ENCODE results near the gene LRRIQ4.

LRRIQ4 gene

GRCh38 chr3:169764882-169765612 is 47.6 kb upstream of the LRRIQ4 start, which contains the start of gene TERC:
TSS of gene TERC (minus strand) at chr3:169765060.
- Histone ChIP-seq H3K36me3 (ENCODE audit: control insufficient read depth in 2 of 2, insufficient read depth in 1 of 2, low read length in 2 of 2) (no peaks in the 10 kb centered on the region), H3K4me1 (ENCODE audit: control insufficient read depth, insufficient read depth, low read length) (no peaks in the 10 kb centered on the region), H3K4me3 (ENCODE audit: low read depth, low read length) (peak within 1 kb of the TSS; percentile 60), H3K9me3 (ENCODE audit: control insufficient read depth, insufficient read depth, low read depth, low read length) (no peaks in the 10 kb centered on the region), H3K27ac (ENCODE audit: extremely low read depth, low read depth, low read length) (peak within 1 kb of the TSS; percentile 74)
- ChIA-PET POLR2A (interaction anchor here (0.6 to 1.1 kb wide), 4 partner anchors 96 to 1671 kb away, joined by 3 to 4 read pairs (median 4); no protein-coding TSS in a partner anchor), CTCF (no interaction called here)
- TF ChIP-seq ZNF621 (tag by site-specific recombination; IDR thresholded peaks at IDR 0.05) (no peak), SP7 (tag by site-specific recombination; IDR thresholded peaks at IDR 0.05) (0 out of 2 replicates have a peak, but pooled peaks have one; percentile 32), ZNF521 (tag by site-specific recombination; IDR thresholded peaks at IDR 0.05) (no peak), ZEB2 (tag by site-specific recombination; IDR thresholded peaks at IDR 0.05) (no peak), SCRT2 (tag by site-specific recombination; IDR thresholded peaks at IDR 0.05) (no peak), ZNF391 (tag by site-specific recombination; IDR thresholded peaks at IDR 0.05; ENCODE audit: borderline replicate concordance, low read depth) (no peak), FEZF1 (tag by site-specific recombination; IDR thresholded peaks at IDR 0.05) (no peak), YY1 (tag by site-specific recombination; IDR thresholded peaks at IDR 0.05) (peak; percentile 54; the same call in 1 of the 2 replicates), ZNF654 (tag by site-specific recombination; IDR thresholded peaks at IDR 0.05; ENCODE audit: low read depth) (no peak), GLIS1 (tag by site-specific recombination; IDR thresholded peaks at IDR 0.05) (no peak), ZSCAN30 (tag by site-specific recombination; IDR thresholded peaks at IDR 0.05) (0 out of 2 replicates have a peak, but pooled peaks have one; percentile 33), ZBTB8A (tag by site-specific recombination; IDR thresholded peaks at IDR 0.05) (peak; percentile 56), ZNF514 (tag by site-specific recombination; IDR thresholded peaks at IDR 0.05) (no peak), ZNF610 (tag by site-specific recombination; IDR thresholded peaks at IDR 0.05; ENCODE audit: borderline replicate concordance) (no peak), HOXC10 (CRISPR knock-in tag; IDR thresholded peaks at IDR 0.05) (no peak), ZNF843 (tag by site-specific recombination; IDR thresholded peaks at IDR 0.05) (no peak), ZFP69B (tag by site-specific recombination; IDR thresholded peaks at IDR 0.05) (no peak), MZF1 (tag by site-specific recombination; IDR thresholded peaks at IDR 0.05; ENCODE audit: borderline replicate concordance) (no peak), ZNF747 (tag by site-specific recombination; IDR thresholded peaks at IDR 0.05) (no peak), ZNF792 (tag by site-specific recombination; IDR thresholded peaks at IDR 0.05) (no peak), KLF10 (tag by site-specific recombination; IDR thresholded peaks at IDR 0.05) (no peak), ZNF26 (tag by site-specific recombination; IDR thresholded peaks at IDR 0.05) (no peak), ZNF132 (tag by site-specific recombination; IDR thresholded peaks at IDR 0.05; ENCODE audit: borderline replicate concordance) (no peak), GLI2 (tag by site-specific recombination; IDR thresholded peaks at IDR 0.05; ENCODE audit: borderline replicate concordance, low read depth) (no peak), ZNF311 (tag by site-specific recombination; IDR thresholded peaks at IDR 0.05; ENCODE audit: borderline replicate concordance) (no peak), ZNF335 (tag by site-specific recombination; conservative IDR thresholded peaks at IDR 0.05) (0 out of 2 replicates have a peak, but pooled peaks have one; percentile 11), ZFHX2 (tag by site-specific recombination; conservative IDR thresholded peaks at IDR 0.05) (0 out of 2 replicates have a peak, but pooled peaks have one; percentile 33), EGR2 (tag by site-specific recombination; IDR thresholded peaks at IDR 0.05; ENCODE audit: low read depth) (peak; percentile 43; the same call in 1 of the 2 replicates)
- TF ChIP-seq, protein P1, sequence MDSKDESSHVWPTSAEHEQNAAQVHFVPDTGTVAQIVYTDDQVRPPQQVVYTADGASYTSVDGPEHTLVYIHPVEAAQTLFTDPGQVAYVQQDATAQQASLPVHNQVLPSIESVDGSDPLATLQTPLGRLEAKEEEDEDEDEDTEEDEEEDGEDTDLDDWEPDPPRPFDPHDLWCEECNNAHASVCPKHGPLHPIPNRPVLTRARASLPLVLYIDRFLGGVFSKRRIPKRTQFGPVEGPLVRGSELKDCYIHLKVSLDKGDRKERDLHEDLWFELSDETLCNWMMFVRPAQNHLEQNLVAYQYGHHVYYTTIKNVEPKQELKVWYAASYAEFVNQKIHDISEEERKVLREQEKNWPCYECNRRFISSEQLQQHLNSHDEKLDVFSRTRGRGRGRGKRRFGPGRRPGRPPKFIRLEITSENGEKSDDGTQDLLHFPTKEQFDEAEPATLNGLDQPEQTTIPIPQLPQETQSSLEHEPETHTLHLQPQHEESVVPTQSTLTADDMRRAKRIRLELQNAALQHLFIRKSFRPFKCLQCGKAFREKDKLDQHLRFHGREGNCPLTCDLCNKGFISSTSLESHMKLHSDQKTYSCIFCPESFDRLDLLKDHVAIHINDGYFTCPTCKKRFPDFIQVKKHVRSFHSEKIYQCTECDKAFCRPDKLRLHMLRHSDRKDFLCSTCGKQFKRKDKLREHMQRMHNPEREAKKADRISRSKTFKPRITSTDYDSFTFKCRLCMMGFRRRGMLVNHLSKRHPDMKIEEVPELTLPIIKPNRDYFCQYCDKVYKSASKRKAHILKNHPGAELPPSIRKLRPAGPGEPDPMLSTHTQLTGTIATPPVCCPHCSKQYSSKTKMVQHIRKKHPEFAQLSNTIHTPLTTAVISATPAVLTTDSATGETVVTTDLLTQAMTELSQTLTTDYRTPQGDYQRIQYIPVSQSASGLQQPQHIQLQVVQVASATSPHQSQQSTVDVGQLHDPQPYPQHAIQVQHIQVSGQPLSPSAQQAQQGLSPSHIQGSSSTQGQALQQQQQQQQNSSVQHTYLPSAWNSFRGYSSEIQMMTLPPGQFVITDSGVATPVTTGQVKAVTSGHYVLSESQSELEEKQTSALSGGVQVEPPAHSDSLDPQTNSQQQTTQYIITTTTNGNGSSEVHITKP (tag by site-specific recombination; IDR thresholded peaks at IDR 0.05), result peak; percentile 47; the same call in 1 of the 2 replicates
- TF ChIP-seq, protein P2, sequence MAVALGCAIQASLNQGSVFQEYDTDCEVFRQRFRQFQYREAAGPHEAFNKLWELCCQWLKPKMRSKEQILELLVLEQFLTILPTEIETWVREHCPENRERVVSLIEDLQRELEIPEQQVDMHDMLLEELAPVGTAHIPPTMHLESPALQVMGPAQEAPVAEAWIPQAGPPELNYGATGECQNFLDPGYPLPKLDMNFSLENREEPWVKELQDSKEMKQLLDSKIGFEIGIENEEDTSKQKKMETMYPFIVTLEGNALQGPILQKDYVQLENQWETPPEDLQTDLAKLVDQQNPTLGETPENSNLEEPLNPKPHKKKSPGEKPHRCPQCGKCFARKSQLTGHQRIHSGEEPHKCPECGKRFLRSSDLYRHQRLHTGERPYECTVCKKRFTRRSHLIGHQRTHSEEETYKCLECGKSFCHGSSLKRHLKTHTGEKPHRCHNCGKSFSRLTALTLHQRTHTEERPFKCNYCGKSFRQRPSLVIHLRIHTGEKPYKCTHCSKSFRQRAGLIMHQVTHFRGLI (tag by site-specific recombination; IDR thresholded peaks at IDR 0.05), result 0 out of 2 replicates have a peak, but pooled peaks have one; percentile 30
- TF ChIP-seq, protein P3, sequence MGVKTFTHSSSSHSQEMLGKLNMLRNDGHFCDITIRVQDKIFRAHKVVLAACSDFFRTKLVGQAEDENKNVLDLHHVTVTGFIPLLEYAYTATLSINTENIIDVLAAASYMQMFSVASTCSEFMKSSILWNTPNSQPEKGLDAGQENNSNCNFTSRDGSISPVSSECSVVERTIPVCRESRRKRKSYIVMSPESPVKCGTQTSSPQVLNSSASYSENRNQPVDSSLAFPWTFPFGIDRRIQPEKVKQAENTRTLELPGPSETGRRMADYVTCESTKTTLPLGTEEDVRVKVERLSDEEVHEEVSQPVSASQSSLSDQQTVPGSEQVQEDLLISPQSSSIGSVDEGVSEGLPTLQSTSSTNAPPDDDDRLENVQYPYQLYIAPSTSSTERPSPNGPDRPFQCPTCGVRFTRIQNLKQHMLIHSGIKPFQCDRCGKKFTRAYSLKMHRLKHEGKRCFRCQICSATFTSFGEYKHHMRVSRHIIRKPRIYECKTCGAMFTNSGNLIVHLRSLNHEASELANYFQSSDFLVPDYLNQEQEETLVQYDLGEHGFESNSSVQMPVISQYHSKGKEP (tag by site-specific recombination; IDR thresholded peaks at IDR 0.05), result no peak

Measured in HEK293 (cell line).